Neural progenitor cell (in vitro differentiated cells): ENCODE results near the gene PRCC. TPM values are rescaled to one million over a fixed set of nuclear protein-coding genes. Genes with fewer than 3 reads are reported as not detected.

Experiments
- DNase-seq: peaks from one replicate; pipeline ENCODE4 v3.0.0-alpha.2; 2016; ENCODE audit warnings: low spot score
- H2AFZ ChIP-seq: fragments of 200-600 bp; sonication (generic); replicated peaks from 2 replicates; pipeline ENCODE4 v1.6.1; 2016; ENCODE audit warnings: antibody characterized with exemption
- H3F3A ChIP-seq: fragments of 200-600 bp; sonication (generic); 2 replicates; pipeline ENCODE4 v1.6.1; 2016; ENCODE audit warnings: antibody characterized with exemption, low read depth
- H3K27ac ChIP-seq: fragments of 200-600 bp; sonication (generic); 2 replicates; pipeline ENCODE4 v1.5.1; 2016; ENCODE audit warnings: mild to moderate bottlenecking
- H3K27me3 ChIP-seq: fragments of 200-600 bp; sonication (generic); 2 replicates; pipeline ENCODE4 v1.6.1; 2016; ENCODE audit warnings: mild to moderate bottlenecking, moderate library complexity
- H3K36me3 ChIP-seq: fragments of 200-600 bp; sonication (generic); 2 replicates; pipeline ENCODE4 v1.5.1; 2016
- H3K4me1 ChIP-seq: fragments of 200-600 bp; sonication (generic); 2 replicates; pipeline ENCODE4 v1.6.1; 2016; ENCODE audit warnings: mixed run types
- H3K4me2 ChIP-seq: fragments of 200-600 bp; sonication (generic); 2 replicates; pipeline ENCODE4 v1.6.1; 2016
- H3K4me3 ChIP-seq: fragments of 200-600 bp; sonication (generic); 2 replicates; pipeline ENCODE4 v1.5.1; 2016
- H3K79me2 ChIP-seq: fragments of 200-600 bp; sonication (generic); 2 replicates; pipeline ENCODE4 v1.6.1; 2016; ENCODE audit warnings: low read depth
- H3K9ac ChIP-seq: fragments of 200-600 bp; sonication (generic); 2 replicates; pipeline ENCODE4 v1.6.1; 2016
- H3K9me3 ChIP-seq: fragments of 200-600 bp; sonication (generic); 2 replicates; pipeline ENCODE4 v1.5.1; 2016; ENCODE audit warnings: low read depth
- H4K20me1 ChIP-seq: fragments of 200-600 bp; sonication (generic); 2 replicates; pipeline ENCODE4 v1.6.1; 2016; ENCODE audit warnings: low read depth
- H3K27ac Mint-ChIP-seq: 3 replicates; pipeline ENCODE4 v1.8.0; 2021; ENCODE audit warnings: mixed read lengths
- H3K27me3 Mint-ChIP-seq: 2 replicates; pipeline ENCODE4 v1.8.0; 2022; ENCODE audit warnings: low read depth, mild to moderate bottlenecking, inconsistent platforms, moderate library complexity, mixed read lengths; ENCODE audit not compliant: insufficient read depth
- H3K36me3 Mint-ChIP-seq: 3 replicates; pipeline ENCODE4 v1.8.0; 2021; ENCODE audit warnings: mixed read lengths
- H3K4me1 Mint-ChIP-seq: 3 replicates; pipeline ENCODE4 v1.8.0; 2021; ENCODE audit warnings: mixed read lengths
- H3K4me3 Mint-ChIP-seq: 3 replicates; pipeline ENCODE4 v1.8.0; 2021; ENCODE audit warnings: mild to moderate bottlenecking, moderate library complexity, mixed read lengths
- H3K9me3 Mint-ChIP-seq: 3 replicates; pipeline ENCODE4 v1.8.0; 2020; ENCODE audit warnings: mixed read lengths
- EZH2 ChIP-seq: fragments of 200-600 bp; sonication (generic); IDR thresholded peaks from 2 replicates; pipeline ENCODE4 v1.6.1; 2017; ENCODE audit warnings: antibody characterized with exemption, mild to moderate bottlenecking, moderate library complexity
- EZH2phosphoT487 ChIP-seq: fragments of 200-600 bp; sonication (generic); IDR thresholded peaks from 2 replicates; pipeline ENCODE4 v1.6.1; 2017; ENCODE audit warnings: antibody characterized with exemption
- total RNA-seq: library from RNA; depleted of rRNA; stranded (reverse); fragments of >200 nt; gene quantifications from 2 replicates; pipeline ENCODE4 v1.2.3, GENCODE V29; 2015; ENCODE audit warnings: low replicate concordance
- TF ChIP-seq, protein P1 (sequence below): fragments of 200-600 bp; sonication (generic); IDR thresholded peaks from 2 replicates; pipeline ENCODE4 v1.5.1; 2017; ENCODE audit warnings: antibody characterized with exemption, mild to moderate bottlenecking

The PRCC gene
- total RNA-seq, 1 donor from 2014 or later = 30.1 TPM

DNA sequence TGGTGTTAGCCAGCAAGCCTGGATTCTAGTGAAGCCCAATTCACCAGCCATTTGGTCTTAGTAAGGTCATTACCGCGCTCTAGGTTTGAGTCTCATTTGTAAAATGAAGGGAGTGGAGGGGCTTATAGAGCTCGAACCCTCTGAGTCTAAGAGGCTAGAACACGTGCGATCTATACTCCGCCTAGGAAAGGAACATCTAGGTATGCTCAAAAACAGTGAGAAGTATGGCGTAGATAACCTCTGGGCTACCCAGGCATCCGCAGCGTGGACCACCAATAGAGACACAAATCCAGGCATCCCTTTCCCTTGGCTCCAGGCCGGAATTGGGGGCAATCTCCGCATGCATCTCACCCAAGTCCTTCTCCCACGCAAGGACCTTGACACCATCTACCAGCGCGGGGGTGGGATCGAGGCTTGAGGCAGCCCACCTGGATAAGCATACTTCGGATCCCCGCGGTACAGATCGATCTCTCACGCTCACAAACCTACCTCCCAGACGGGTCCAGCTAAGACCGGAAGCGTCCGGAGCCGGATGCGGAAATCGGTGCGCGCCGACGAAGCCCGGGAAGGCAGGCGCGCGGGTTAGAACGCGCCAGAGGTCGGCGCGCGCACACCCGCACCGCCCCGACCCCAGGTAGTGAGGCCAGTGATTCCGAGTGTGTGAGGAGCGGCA is 39.3 kb upstream of the PRCC start, which contains the start of gene METTL25B:
TSS of gene METTL25B (plus strand) at position 544 of the 673 bp plus-strand sequence. CDS start 636 bp downstream, outside the sequence.
- Mint-ChIP-seq H3K27ac (peak within 1 kb of the TSS; percentile 90), H3K9me3 (no peaks in the 10 kb centered on the region), H3K4me1 (peaks cover 13% of the 10 kb centered on the region), H3K36me3 (peaks cover 23% of the 10 kb centered on the region), H3K4me3 (no peak within 1 kb of the TSS), H3K27me3 (peaks cover 5% of the 10 kb centered on the region)
- TF ChIP-seq, protein P1, sequence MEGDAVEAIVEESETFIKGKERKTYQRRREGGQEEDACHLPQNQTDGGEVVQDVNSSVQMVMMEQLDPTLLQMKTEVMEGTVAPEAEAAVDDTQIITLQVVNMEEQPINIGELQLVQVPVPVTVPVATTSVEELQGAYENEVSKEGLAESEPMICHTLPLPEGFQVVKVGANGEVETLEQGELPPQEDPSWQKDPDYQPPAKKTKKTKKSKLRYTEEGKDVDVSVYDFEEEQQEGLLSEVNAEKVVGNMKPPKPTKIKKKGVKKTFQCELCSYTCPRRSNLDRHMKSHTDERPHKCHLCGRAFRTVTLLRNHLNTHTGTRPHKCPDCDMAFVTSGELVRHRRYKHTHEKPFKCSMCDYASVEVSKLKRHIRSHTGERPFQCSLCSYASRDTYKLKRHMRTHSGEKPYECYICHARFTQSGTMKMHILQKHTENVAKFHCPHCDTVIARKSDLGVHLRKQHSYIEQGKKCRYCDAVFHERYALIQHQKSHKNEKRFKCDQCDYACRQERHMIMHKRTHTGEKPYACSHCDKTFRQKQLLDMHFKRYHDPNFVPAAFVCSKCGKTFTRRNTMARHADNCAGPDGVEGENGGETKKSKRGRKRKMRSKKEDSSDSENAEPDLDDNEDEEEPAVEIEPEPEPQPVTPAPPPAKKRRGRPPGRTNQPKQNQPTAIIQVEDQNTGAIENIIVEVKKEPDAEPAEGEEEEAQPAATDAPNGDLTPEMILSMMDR = no peak
- TF ChIP-seq EZH2phosphoT487 (no peak), EZH2 (no peak)
- Histone ChIP-seq H3K4me2 (peak within 1 kb of the TSS; percentile 98), H3K9me3 (no peaks in the 10 kb centered on the region), H3K27ac (peak within 1 kb of the TSS; percentile 97), H3K9ac (peak within 1 kb of the TSS; percentile 97), H3F3A (peaks cover 25% of the 10 kb centered on the region), H3K4me3 (peak within 1 kb of the TSS; percentile 100), H3K79me2 (peaks cover 71% of the 10 kb centered on the region), H3K27me3 (no peaks in the 10 kb centered on the region), H3K4me1 (peaks cover 29% of the 10 kb centered on the region), H3K36me3 (no peaks in the 10 kb centered on the region), H4K20me1 (peaks cover 58% of the 10 kb centered on the region), H2AFZ (peak within 1 kb of the TSS; percentile 78)
- peak; percentile 93 for DNase-seq

DNA sequence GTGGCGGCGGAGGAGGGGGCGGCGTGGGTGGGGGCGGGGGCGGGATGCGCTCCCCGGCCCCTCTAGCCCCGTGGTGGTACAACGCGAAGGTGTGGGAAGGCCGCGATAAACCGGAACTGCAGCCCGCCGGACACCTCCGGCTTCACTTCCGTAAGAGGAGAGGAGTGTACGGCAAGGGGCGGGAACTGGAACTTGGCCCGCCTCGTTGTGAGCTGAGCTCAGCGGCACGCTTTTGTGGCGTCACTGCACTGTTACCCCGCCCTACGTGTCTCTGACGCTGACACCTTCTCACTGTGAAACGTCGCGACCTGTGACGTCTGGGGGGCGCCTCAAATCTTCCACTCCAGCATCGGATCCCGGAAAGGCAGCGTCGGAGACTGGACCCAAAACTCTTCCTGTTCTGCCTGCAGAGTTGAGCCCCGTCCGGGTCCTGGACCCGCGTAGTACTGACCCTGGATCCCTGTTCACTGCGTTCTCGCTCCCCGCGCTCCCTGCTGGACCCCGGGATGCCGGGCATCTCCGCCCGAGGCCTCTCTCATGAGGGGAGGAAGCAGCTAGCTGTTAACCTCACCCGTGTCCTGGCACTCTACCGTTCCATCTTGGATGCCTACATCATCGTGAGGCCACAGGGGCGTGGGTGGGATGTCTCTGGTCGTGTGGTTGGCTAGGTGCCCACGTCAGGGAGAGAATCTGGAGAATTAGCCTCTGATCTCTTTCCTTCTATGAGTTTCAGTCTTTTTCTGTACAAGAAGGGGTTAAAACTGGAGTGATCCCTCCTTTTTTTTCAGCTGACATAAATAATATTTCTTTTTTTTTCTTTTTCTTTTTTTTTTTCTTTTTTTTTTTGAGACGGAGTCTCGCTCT is 38.5 kb upstream of the PRCC start, which contains the start of gene ISG20L2:
TSS of gene ISG20L2 (minus strand) at position 168 of the 864 bp plus-strand sequence. CDS start 1,114 bp downstream, outside the sequence.
- peaks cover 63% of the 10 kb centered on the region for H3K79me2 ChIP-seq
- H3K27me3 Mint-ChIP-seq = peaks cover 5% of the 10 kb centered on the region
- peak within 1 kb of the TSS; percentile 78 for H2AFZ ChIP-seq
- H3K9ac ChIP-seq = peak within 1 kb of the TSS; percentile 97
- H3K9me3 ChIP-seq = no peaks in the 10 kb centered on the region
- no peaks in the 10 kb centered on the region for H3K36me3 ChIP-seq
- peak; percentile 99 for DNase-seq
- peaks cover 15% of the 10 kb centered on the region for H3K36me3 Mint-ChIP-seq
- H3K27me3 ChIP-seq = no peaks in the 10 kb centered on the region
- H3K4me2 ChIP-seq = peak within 1 kb of the TSS; percentile 98
- H4K20me1 ChIP-seq = peaks cover 56% of the 10 kb centered on the region
- H3K4me1 ChIP-seq = peaks cover 29% of the 10 kb centered on the region
- H3K9me3 Mint-ChIP-seq = no peaks in the 10 kb centered on the region
- H3K4me3 Mint-ChIP-seq = no peak within 1 kb of the TSS
- peak within 1 kb of the TSS; percentile 97 for H3K27ac ChIP-seq
- peaks cover 13% of the 10 kb centered on the region for H3K4me1 Mint-ChIP-seq
- H3K4me3 ChIP-seq = peak within 1 kb of the TSS; percentile 100
- peak within 1 kb of the TSS; percentile 90 for H3K27ac Mint-ChIP-seq
- peaks cover 25% of the 10 kb centered on the region for H3F3A ChIP-seq
- TF ChIP-seq, protein P1 = no peak
- no peak for TF ChIP-seq EZH2phosphoT487
- TF ChIP-seq EZH2 = no peak

DNA sequence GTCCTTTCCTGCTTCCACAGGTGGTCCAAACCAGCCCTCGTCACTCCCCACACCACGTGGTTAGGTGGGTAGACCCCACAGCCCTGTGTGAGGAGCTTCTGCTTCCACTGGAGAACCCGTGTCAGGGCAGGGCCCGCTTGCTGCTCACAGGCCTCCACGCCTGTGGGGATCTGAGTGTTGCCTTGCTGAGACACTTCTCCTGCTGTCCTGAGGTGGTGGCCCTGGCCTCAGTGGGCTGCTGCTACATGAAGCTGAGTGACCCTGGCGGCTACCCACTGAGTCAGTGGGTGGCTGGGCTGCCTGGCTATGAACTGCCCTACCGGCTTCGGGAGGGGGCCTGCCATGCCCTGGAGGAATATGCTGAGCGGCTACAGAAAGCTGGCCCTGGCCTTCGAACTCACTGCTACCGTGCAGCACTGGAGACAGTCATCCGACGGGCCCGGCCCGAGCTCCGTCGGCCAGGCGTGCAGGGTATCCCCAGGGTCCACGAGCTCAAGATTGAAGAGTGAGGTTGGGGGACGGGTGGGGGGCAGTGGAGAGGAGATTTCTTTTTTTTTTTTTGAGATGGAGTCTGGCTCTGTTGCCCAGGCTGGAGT is 33.2 kb upstream of the PRCC start:
- Mint-ChIP-seq H3K36me3 (peaks cover 12% of the 10 kb centered on the region), H3K4me1 (peaks cover 15% of the 10 kb centered on the region), H3K4me3 (no peak overlapping the region), H3K9me3 (no peaks in the 10 kb centered on the region), H3K27me3 (peaks cover under 1% of the 10 kb centered on the region), H3K27ac (no peak overlapping the region)
- DNase-seq = no peak
- Histone ChIP-seq H4K20me1 (peaks cover 11% of the 10 kb centered on the region), H3K4me2 (no peak overlapping the region), H2AFZ (no peak overlapping the region), H3K9me3 (no peaks in the 10 kb centered on the region), H3K27ac (no peak overlapping the region), H3K9ac (no peak overlapping the region), H3K79me2 (peaks cover 15% of the 10 kb centered on the region), H3K4me3 (no peak overlapping the region), H3K4me1 (peaks cover 6% of the 10 kb centered on the region), H3F3A (peaks cover 6% of the 10 kb centered on the region), H3K27me3 (no peaks in the 10 kb centered on the region), H3K36me3 (no peaks in the 10 kb centered on the region)
- no peak for TF ChIP-seq EZH2
- TF ChIP-seq, protein P1 = no peak
